ENCODE measurements around the gene PYROXD2.
A peak's percentile ranks its signal among the peaks of the same experiment; 100 is the strongest.

PYROXD2 gene

GRCh38 chr10:98429320-98430072 lies 14.5 kb upstream of the PYROXD2 start:
- DNase-seq (ENCODE audit: low read depth), result no peak
- H3K4me3 ChIP-seq (ENCODE audit: low read depth, low read length), result no peak overlapping the region
- TF ChIP-seq, protein P1, sequence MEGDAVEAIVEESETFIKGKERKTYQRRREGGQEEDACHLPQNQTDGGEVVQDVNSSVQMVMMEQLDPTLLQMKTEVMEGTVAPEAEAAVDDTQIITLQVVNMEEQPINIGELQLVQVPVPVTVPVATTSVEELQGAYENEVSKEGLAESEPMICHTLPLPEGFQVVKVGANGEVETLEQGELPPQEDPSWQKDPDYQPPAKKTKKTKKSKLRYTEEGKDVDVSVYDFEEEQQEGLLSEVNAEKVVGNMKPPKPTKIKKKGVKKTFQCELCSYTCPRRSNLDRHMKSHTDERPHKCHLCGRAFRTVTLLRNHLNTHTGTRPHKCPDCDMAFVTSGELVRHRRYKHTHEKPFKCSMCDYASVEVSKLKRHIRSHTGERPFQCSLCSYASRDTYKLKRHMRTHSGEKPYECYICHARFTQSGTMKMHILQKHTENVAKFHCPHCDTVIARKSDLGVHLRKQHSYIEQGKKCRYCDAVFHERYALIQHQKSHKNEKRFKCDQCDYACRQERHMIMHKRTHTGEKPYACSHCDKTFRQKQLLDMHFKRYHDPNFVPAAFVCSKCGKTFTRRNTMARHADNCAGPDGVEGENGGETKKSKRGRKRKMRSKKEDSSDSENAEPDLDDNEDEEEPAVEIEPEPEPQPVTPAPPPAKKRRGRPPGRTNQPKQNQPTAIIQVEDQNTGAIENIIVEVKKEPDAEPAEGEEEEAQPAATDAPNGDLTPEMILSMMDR (IDR thresholded peaks at IDR 0.05; ENCODE audit: insufficient read depth, low read depth, low read length, missing control alignments), result no peak

GRCh38 chr10:98427011-98427515 lies 12.1 kb upstream of the PYROXD2 start:
- DNase-seq (ENCODE audit: low read depth), result no peak
- TF ChIP-seq, protein P1 (IDR thresholded peaks at IDR 0.05; ENCODE audit: insufficient read depth, low read depth, low read length, missing control alignments), result no peak
- H3K4me3 ChIP-seq (ENCODE audit: low read depth, low read length), result no peak overlapping the region

DNA sequence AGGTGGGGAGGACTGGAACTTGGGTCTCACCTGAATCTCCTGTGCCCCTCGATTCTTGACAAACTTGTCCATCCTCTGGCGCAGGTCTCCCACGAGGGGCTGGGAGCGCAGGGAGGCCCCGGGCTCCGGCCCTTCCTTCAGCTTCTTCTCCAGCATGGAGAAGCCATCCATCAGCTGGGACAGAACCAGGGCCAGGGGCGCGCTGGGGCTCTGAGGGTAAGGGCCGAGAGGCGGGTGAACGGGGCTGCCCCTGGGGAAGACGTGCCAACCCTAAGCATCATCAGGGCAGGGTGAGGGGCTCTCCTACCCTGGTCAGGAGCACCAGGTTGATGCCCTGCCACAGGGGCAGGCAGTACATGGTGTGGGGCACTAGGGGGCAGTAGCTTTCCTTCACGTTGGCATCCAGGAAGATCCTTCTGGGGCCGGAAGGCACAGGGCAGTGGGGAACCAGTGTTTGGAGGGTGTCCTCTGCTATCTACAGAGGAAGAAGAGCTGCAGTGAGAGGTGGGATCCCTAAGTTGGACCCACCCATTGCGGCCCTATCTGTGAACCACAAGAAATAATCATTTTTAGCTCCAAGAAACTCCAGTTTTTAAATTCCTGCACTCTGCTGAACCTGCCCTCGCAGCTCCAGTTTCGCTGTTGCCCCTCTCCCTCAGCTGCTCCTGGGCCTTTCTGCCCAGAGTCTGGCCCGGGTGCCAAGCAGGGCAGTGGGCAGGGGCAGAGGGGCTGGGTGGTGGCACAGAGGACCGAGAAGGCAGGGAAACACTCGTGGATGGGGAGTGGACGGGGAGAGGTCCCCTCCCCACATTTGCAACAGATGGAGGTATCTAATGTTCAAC lies 10.8 kb upstream of the PYROXD2 start:
- DNase-seq (ENCODE audit: low read depth), result peak; percentile 67
- TF ChIP-seq, protein P1 (IDR thresholded peaks at IDR 0.05; ENCODE audit: insufficient read depth, low read depth, low read length, missing control alignments), result peak; percentile 85

GRCh38 chr10:98424295-98425254 lies 9.6 kb upstream of the PYROXD2 start:
- TF ChIP-seq, protein P1 (IDR thresholded peaks at IDR 0.05; ENCODE audit: insufficient read depth, low read depth, low read length, missing control alignments), result no peak
- DNase-seq (ENCODE audit: low read depth), result no peak
- H3K4me3 ChIP-seq (ENCODE audit: low read depth, low read length), result no peak overlapping the region

More for the DNA sequence above, 10.8 kb upstream of the PYROXD2 start:
- H3K4me3 ChIP-seq (ENCODE audit: low read depth, low read length), result no peak overlapping the region

GRCh38 chr10:98423691-98424120 lies 8.7 kb upstream of the PYROXD2 start:
- TF ChIP-seq, protein P1 (IDR thresholded peaks at IDR 0.05; ENCODE audit: insufficient read depth, low read depth, low read length, missing control alignments), result no peak
- no peak overlapping the region for H3K4me3 ChIP-seq (ENCODE audit: low read depth, low read length)
- no peak for DNase-seq (ENCODE audit: low read depth)

- no peak for DNase-seq (ENCODE audit: low read depth)
- TF ChIP-seq, protein P1 (IDR thresholded peaks at IDR 0.05; ENCODE audit: insufficient read depth, low read depth, low read length, missing control alignments), result no peak
Measured at GRCh38 chr10:98422182-98422581, 7.2 kb upstream of the PYROXD2 start.

More at GRCh38 chr10:98422182-98422581, 7.2 kb upstream of the PYROXD2 start:
- no peak overlapping the region for H3K4me3 ChIP-seq (ENCODE audit: low read depth, low read length)

Measured in GM12865 (cell line).